DMS 273 treated with DMSO at 0.1 percent for 48 hours (cell line): ENCODE measurements around the gene ZNF32.

Source experiments
- DNase-seq: peaks from one replicate; lab custom pipeline; 2025; lab: John Stamatoyannopoulos, UW

The ZNF32 gene

GRCh38 chr10:43648398-43649184 is at the start of gene ZNF32:
TSS of gene ZNF32 (minus strand) at chr10:43648881. CDS start at chr10:43646133, 2,748 bp downstream.
- DNase-seq, result peak; percentile 49

DNA sequence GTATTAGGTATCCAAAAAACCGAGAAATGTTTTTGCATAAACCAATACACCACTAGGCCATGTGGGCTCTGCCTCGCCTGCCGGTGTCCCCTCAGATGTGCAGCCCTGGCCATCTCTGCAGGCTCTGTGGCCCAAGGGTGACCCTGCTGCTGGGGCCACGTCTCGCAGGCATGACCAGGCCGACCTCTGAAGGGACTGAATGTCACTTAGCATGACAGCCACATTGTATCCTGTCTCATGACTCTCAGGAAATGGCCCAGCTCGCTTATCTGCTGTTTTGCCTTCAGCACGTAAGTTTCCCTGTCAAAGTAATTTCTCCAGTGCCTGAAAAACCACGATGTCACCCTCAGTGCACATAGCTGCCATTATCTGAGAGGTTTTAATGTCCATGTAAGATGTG is 49.5 kb upstream of the ZNF32 start:
- DNase-seq, result no peak

DNA sequence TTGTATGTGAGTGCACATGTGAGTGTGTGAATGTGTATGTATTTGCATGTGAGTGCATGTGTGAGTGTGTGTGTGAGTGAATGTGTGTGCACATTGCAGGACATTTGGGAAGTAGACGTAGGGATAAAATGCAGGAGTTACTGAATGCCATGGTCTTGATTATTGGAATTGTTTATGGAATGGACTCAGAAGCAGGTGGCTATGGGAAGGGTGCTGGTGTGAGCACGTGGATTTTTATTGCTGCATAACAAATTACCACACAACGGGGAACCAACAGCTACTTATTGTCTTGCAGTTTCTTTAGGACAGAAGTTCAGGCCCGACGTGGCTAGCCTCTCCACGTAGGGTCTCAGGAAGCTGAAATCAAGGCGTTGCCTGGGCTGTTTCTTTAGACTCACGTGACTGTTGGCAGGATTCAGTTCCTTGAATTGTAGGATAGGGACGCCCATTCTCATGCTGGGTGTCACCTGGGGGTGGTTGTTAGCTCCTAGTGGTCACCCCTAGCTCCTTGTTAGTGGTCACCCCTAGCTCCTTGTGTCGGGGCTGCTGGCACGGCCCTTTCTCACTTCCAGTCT is 48.3 kb upstream of the ZNF32 start:
- no peak for DNase-seq

DNA sequence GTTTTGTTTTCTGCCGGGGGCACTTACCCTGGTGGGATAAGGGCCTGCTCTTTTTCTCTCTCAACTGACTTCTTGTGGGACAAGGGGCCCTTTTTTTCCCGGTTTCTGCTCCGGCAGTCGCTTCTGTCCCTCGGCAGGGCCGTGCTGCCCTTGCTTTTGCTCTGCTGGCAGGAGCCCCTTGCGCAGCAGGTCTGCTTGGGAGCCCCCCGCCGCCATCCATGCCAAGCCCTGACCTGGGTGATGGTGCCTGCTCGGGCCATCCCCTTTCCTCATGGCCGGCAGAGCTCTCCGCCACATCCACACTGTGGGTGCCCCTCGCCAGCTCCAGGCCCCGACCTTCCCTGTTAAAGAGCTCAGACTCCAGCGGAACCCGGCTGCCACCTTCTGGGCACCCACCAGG is 47.0 kb upstream of the ZNF32 start:
- no peak for DNase-seq

DNA sequence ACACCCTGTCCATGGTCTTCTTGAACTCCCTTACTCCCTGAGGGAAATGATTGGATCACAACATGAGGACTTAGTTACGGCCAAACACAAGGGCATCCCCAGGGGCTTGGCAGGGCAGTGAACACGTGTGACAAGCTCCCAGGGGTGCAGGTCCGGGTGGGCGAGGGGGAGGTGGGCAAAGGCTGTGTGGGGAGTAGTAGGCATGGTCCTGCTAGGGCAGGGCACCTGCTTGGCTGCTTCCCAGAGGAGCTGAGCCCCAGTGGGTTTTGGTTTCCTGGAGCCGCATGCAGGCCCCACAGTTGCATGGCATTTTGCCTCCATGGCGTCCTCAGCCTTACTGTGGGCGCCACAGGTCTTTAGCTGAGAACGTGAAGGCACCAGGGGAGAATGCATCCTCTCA is 46.6 kb upstream of the ZNF32 start:
- no peak for DNase-seq

- DNase-seq, result no peak
These were observed 45.8 kb upstream of the ZNF32 start for GRCh38 chr10:43694526-43694925.

DNA sequence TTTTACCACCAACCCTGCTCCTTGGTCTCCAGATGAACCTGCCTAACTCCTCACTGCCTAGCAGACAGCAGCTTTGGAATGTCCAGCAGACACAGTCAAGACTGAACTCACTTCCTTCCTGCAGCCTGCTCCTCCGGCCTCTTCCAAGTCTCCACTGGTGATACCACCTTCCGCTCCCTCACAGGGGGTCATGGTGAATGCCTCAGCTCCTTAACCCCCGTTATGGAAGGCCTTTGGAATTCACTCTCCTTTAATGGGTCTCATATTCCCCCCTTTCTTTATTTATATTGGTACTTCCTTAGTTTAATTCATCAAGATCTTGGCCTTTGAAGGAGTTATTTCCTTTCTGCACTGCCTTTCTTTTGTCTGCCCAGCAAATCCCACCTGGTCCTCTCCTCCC is 44.9 kb upstream of the ZNF32 start:
- no peak for DNase-seq

- DNase-seq, result no peak
These were observed 43.6 kb upstream of the ZNF32 start for GRCh38 chr10:43692051-43692825.

DNA sequence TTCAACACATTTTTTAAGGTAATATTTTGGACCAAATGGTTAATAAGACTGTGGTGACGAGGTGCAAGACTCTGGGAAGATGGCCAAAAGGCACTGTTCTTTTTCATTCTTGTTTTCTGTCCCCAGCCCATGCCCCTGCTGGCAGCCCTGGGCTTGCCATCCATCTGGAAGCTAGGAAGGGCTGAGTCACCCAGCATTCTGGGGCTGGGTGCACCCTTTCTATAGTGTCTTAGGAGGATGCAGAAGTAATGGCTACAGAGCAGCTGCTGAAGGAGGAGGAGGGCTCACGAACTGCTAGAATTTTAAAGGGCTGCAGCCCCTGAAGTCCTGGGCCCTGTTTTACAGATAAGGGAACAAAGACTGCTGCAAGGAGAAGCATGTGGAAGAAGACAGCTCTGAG is 42.8 kb upstream of the ZNF32 start:
- DNase-seq, result no peak

DNA sequence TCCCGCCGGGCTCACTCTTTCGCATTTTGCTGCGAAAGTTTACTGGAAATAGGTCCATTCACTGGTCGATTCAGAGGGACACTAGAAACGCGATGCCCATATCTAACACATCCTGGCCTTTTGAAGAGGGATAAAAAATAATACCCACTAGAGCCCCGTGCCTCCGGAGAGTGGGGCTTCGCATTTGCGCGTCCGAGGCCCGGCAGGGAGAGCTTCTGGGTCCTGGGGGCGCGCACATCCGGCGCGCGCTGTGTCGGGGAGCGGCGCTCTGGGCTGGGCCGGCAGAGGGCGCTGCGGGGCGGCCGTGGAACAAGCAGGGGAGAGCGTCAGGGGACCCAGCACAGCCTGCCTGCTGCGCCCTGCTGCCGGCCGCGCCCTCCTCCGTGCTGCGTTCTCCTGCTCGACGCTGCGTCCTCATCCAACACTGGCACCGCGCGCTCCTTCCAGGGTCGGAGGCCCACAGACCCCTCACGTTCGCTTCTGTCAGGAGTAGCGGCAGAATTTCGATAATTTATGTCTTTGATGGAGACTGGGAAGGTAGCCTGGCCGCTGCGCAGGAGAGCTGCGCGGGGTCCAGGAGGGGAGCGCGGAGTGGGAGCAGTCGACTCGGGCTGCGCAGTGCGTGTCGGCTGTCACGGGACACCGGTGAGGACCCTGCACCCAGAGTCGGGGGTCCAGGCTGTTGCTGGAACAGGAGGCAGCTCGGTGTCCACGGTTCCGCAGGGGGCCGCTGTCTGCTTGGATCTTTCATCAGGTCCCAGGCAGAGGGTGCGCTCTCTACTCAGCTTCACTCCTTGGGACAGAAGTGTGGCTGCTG is 41.5 kb upstream of the ZNF32 start:
- DNase-seq, result peak; percentile 25

DNA sequence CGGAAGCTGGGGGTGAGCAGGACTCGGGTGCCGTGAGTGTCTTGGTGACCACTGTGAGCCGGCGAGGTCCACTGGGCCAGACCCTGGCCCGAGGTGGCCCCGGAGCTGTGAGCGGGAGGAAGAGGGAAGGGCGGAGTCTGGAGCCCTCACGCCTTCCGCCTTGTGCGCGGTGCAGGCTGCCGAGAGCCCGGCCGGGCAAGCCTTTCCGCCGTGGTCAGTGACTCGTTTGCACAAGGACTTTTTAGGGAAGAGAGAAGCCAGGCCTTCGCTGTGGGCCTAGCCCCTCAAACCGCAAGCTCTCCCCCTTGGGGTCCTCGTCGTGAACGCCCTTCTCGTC is 40.9 kb upstream of the ZNF32 start:
- no peak for DNase-seq

DNA sequence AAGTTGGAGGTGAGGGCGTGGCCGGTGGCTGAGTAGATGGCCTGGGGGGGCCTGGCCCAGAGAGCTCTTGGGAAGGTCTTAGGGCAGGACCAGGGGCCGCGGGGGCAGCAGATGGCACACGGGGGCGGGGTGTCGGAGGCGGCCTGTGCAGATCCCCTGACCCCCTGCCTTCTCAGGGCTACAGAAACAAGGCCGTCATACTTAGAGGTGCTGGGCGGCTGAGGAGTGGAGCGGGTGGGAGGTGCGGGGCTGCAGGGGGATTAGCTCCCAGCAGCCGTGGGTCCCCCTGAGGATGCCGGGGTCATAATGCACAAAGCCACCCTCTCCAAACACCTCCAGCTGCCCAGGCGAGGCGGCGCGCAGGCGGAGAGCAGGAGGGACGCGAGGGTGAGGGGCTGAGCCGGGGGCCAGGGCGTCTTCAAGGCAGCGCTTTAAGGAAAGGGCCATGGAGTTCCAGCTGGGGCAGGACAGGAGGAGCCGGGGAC is 40.4 kb upstream of the ZNF32 start:
- DNase-seq, result no peak

DNA sequence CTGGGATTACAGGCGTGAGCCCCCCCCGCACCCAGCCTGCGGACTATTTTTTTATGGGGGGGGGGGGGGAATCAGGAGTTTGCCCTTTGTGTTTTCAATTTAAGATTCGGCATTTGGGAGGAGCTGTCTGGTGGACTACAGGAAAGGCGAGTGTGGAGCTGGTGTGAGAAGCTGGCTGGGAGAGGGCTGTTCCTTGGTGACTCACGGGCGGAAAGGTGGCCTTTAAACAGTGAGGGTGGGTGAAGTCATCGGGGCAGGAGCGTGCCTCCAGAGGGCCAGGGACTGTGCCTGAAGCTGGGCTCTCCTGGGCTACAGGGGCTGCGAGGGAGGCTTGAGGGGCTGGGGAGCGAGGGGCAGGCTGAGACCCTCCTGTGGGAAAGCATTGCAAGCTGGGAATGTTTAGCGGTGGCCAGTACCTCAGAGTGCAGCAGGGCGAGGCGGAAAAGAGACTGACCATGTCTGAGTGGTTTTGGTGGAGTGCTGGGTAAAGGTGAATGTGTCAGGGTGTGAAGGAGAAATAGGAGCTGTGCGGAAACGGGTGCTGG is 39.7 kb upstream of the ZNF32 start:
- no peak for DNase-seq

DNA sequence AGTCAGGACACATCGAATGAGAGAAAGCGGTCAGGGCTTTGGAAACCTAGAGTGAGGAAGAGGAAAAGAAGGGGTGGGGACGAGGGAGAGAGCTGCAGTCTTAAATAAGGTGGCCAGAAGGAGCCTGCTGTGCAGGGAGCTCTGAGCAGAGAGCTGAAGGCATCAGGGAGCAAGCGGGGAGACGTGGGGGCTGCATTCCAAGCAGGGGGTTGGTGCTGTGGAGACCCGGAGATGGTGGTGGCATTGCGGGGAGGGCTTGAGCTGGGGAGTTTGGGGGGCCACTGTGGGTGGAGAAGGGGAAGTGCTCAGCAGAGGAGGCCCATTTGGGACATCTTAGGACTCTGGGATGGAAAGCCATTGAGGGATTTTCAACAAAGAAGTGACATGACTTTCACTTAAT is 38.7 kb upstream of the ZNF32 start:
- no peak for DNase-seq

DNA sequence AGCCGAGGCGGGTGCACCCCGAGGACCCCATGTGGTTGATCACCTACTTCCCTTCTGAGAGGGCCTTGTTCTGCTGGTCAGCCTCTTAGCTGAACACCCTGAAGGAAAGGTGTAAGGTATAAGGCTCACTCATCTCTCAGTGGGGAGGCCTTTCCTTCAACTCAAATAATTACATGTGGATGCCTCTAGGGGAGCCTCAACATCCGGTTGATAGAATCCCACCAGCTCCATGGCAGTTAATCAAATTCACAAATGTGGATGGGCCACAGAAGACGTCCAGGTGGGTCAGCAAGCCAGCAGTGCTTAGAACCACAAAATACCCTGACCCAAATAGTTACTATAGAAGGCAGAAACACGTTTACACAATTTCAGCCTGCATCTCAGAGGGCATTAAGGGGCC is 37.7 kb upstream of the ZNF32 start:
- no peak for DNase-seq

DNA sequence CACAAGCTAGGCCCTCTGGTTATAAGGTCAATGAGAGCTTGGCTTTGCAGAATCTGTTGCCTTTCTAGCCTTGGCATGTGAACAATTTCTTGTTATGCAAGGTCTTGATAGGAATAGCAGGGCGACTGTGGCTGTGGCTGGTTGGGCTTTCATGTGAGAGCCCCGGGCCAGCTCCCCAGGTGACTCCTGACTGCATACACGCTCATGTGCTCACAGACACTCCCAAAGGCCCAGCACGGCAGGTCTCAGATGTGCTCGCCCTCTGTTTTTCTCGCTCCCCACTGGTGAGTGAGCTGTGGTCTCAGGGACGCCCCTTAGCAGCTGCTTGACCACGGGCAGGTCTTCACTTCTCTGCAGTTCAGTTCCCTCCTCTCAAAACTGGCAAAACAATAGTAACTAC is 37.1 kb upstream of the ZNF32 start:
- no peak for DNase-seq

- no peak for DNase-seq
These were observed 35.5 kb upstream of the ZNF32 start for GRCh38 chr10:43684292-43684559.

DNA sequence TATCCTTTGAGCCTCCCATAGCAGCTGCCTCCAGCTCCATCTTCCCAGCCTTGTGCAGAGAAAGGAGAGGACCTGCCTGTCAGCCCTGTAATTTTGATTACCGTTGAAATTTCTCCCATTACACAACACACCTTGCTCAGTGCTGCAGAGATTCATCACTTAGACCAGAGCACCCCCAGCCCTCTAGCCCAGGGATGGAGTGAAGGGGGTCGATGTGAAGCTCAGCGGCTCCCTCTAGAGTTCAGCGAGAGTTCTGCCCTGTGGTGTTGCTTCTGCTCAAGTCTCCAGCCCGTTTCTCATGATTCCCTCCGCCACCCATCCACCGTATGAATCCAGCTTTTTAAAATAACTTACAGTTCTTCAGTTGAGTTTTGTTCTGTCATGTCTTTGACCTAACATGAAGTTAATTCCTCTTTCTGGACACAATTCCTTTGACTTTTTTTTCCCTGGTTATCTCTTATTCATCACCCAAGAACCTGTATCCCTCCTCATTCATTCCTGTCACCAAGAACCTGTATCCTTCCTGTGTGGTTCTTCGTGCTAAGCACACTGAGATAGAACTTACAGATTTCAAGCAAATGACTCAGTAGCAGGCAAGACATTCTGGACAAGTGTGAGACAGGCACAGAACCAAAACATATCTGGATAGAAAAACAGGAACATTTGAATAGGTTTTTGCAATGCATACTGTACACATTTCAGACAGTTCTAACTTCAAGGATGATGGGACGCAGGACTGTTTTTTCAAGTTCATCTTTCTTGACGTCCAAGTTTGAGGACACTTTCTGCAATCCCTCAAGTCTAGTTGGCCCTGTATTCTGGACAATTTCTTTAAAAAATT is 35.0 kb upstream of the ZNF32 start:
- DNase-seq, result no peak

GRCh38 chr10:43682956-43683355 is 34.3 kb upstream of the ZNF32 start:
- no peak for DNase-seq

DNA sequence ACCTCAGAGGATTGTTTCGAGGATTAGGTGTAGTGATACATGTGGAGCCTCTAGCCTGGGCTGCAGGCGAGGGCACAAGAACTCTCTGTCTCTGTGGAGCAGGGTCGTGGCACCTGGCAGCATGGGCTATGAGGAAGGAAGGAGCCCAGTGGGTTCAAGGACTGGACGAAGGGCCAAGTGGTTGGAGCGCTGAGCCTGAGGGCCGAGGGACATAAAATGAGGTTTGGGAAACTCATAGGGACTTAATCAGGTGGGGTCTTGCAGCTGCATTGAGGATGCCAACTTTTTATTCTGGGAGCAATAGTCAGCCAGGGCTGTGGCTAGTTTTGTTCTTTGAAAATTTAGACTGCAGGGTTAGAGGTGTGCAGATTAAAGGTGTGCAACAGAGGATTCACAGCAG is 33.0 kb upstream of the ZNF32 start:
- no peak for DNase-seq

DNA sequence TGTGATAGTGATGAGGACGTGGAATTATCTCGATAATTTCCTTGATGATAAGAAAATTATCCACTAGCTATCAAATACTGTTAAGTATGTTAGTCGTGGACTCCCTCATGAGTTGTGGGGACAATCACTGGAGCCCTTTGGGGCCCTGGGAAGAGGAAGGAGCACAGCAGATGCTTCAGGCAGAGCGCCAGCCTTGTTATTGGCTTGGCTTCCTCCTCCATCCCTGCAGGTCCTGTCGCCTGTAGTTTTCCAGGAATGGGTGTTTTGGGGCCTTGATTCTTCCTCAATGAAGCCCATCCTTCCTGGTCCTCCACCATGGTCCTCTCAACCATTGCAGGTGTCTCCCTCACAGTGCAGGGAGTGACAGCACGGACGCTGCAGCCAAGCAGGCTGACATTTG is 32.5 kb upstream of the ZNF32 start:
- no peak for DNase-seq
